NCI-H345 treated with DMSO at 0.1 percent for 48 hours (cell line): ENCODE results near the gene NEK1.
"Not testable (repeated sequence)": the region's sequence is repeated elsewhere in the genome, so short reads cannot be mapped to it uniquely, and the experiment has no call there.

Experiments
- DNase-seq: peaks from one replicate; lab custom pipeline; 2025; ENCODE audit not compliant: unreplicated experiment; lab: John Stamatoyannopoulos, UW

The NEK1 gene

DNA sequence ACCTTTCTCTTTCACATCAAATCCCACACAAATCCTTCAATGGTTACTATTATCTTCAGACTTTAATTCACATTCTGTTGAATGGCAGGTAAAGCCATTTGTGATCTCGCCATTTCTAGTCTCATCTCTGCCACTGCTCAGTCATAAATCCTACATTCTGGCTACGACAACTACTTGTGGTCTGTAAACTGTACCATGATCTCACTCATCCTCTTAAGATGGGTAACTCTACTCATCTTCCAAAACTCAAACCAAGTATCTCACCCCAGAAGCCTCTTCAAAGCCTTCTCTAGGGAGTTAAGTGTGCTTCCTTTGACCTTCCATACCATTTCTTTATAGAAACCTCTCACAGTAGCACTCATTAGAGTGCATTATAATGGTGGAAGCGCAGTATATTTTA is 101.8 kb downstream of the NEK1 start:
- DNase-seq, result no peak

DNA sequence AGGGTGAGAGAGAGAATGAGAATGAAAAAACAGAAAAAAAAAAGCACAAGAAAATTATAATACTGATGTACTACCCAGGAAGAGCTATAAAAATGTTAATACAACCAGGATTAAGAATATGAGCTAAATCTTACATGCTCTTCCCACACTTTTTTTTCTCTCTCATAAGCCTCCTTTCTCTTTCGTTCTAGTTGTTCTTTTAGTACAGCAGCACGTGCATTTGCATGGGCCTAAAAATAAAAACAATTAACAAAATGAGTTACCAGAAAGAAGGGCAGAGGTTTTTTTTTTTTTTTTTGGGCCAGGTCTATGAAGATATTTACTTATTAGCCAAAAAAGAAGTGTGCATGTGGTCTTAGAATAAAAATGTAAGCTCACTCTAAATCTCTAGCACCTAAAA is 105.5 kb downstream of the NEK1 start:
- DNase-seq, result no peak

- not testable (repeated sequence) for DNase-seq
Measured at GRCh38 chr4:169499907-169500306, 112.5 kb downstream of the NEK1 start.

DNA sequence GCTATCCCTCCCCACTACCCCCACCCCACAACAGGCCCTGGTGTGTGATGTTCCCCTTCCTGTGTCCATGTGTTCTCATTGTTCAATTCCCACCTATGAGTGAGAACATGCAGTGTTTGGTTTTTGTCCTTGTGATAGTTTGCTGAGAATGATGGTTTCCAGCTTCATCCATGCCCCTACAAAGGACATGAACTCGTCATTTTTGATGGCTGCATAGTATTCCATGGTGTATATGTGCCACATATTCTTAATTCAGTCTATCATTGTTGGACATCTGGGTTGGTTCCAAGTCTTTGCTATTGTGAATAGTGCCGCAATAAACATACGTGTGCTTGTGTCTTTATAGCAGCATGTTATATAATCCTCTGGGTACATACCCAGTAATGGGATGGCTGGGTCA is 118.1 kb downstream of the NEK1 start:
- DNase-seq, result not testable (repeated sequence)

- DNase-seq, result no peak
Measured at GRCh38 chr4:169493164-169493524, 119.2 kb downstream of the NEK1 start.

DNA sequence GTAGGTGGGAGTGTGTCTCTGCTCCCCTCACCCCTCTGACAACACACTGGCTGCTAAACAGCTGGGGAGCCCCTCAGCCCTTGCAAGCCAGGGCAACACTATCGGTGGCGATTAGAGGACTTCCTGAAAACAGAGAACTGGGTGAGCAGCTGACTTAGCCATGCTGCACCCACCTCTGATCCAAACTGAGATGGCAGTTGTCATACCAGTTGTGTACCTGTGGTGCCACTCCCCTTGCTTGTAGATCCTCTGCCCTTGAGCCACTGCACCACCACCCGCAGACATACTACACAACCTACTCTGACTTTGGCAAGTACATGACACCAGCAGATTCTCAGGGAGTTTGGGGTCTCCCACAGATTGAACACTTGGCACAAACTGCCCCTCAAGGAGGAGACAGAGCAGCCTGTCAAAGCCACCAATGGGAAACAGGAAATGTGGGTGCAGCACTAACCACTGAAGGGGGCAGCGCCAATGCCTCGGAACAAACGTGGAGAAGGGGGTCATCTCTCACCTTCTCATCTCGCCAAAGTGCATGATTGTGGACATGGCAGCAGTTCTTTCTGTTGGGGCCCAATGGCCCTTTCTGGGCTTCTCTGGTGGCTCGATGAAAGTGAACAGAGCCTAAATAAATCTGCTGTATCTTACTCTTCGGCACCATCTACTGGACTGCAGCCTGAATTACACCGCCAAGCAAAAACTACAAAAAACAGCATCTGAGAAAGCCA is 119.8 kb downstream of the NEK1 start:
- no peak for DNase-seq

GRCh38 chr4:169491211-169491610 is 121.2 kb downstream of the NEK1 start:
- DNase-seq, result no peak

DNA sequence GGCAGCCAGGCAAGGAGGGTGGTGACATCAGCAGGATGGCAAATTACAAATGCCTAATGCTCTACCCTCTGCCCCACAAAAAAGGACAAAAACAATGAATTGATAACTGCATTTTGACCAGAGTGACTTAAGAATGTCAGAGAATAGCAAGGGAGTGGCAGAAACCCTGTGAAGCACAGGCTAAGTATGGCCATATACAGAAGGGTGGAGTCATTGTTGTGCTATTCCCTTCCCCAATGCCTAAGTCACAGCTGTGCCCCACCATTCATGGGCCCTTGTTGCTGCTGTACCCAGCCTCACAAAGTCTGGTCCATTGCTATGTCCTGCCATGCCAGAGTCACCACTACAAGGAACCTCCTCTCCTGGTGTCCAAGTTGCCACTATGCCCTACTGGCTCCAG is 123.1 kb downstream of the NEK1 start:
- DNase-seq, result no peak

- no peak for DNase-seq
Measured at GRCh38 chr4:169485791-169486742, 126.3 kb downstream of the NEK1 start.

GRCh38 chr4:169485086-169485485 is 127.3 kb downstream of the NEK1 start:
- no peak for DNase-seq

- no peak for DNase-seq
Measured at GRCh38 chr4:169484485-169484884, 127.9 kb downstream of the NEK1 start.

DNA sequence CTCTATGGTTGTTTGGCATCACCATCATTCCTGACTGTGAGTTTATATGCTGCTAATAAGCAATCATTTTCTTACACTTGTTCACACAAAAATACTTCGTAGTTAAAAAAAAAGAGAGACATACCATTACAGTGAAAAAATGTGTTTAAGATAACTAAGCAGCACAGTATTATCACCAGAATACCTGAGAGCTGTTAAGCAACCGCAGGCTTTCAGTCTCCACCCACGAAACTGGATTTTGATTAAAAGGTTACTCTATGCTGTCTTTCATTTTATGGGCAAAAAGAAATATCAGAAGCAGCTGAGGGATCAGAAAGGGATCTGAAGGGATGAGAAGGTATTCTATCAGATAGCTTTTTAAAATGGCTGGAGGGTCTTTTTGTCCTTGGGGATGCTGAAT is 148.3 kb downstream of the NEK1 start:
- DNase-seq, result no peak

DNA sequence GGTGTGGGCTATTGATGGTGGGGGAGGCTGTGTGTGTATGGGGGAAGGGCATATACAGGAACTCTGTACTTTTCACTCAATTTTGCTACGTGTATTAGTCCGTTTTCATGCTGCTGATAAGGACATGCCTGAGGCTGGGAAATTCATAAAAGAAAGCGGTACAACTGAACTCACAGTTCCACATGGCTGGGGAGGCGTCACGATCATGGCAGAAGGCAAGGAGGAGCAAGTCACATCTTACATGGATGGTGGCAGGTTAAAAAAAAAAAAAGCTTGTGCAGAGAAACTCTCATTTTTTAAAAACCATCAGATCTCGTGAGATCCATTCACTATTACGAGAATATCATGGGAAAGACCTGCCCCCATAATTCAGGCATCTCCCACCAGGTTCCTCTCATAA is 152.3 kb downstream of the NEK1 start:
- no peak for DNase-seq

GRCh38 chr4:169458575-169458974 is 153.8 kb downstream of the NEK1 start:
- DNase-seq, result no peak

- DNase-seq, result not testable (repeated sequence)
Measured at GRCh38 chr4:169452644-169453043, 159.7 kb downstream of the NEK1 start.

DNA sequence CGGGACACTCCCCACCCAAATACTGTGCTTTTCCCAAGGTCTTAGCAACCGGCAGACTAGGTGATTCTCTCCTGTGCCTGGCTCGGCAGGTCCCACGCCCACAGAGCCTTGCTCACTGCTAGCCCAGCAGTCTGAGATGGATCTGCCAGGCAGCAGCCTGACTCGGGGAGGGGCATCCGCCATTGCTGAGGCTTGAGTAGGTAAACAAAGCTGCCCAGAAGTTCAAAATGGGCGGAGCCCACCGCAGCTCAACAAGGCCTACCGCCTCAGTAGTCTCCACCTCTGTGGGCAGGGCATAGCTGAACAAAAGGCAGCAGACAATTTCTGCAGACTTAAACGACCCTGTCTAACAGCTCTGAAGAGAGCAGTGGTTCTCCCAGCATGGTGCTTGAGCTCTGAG is 163.4 kb downstream of the NEK1 start:
- DNase-seq, result not testable (repeated sequence)

DNA sequence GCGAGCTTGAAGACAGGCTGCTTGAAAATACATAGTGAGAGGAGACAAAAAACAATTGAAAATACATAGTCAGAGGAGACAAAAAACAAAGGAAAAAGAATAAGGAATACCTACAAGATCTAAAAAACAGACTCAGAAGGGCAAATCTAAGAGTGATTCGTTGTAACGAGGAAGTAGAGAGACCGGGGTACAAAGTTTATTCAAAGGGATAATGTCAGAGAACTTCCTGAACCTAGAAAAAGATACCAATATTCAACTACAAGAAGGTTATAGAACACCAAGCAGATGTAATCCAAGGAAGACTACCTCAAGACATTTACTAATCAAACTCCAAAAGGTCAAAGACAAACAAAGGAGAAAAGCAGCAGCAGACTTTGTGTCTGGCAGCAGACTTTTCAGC is 165.6 kb downstream of the NEK1 start:
- no peak for DNase-seq

DNA sequence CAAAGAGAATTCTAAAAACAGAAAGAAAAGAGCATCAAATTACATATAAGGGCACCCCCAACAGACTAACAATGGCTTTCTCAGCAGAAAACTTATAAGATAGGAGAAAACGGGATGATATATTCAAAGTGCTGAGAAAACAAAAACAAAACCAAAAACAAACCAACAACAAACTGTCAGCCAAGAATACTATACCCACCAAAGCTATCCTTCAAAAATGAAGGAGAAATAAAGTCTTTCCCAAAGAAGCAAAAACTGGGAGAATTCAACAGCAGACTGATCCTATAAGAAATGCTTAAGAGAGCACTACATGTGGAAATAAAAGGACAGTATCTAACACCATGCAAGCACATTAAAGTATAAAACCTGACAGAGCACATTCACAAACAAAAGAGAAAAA is 168.6 kb downstream of the NEK1 start:
- no peak for DNase-seq

GRCh38 chr4:169440446-169440845 is 171.9 kb downstream of the NEK1 start:
- no peak for DNase-seq

- DNase-seq, result no peak
Measured at GRCh38 chr4:169439244-169439643, 173.1 kb downstream of the NEK1 start.

DNA sequence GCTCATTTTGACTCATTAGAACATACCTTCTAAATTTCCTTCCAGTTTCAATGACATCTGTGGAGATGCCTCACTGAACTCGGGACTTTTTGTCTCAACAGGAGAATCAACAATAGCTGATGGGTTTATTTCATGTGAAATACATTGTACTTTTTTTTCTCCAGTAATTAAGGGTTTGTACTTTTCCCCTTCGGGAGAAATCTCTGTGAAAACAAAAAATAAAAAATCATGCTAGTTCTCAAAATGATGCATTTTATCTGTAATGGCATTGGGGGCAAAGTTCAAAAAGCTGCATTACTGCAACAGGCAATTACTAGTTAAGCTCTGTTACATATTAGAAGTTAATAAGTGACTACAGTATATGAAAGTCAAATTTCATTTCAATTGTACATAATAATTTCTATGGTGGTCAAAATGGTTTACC is 174.3 kb downstream of the NEK1 start:
- no peak for DNase-seq
